Tibial nerve (tissue), 4 donors: ENCODE measurements around the gene TJP2.

ENCODE experiments used
- EP300 ChIP-seq, 2 donors: sonication (generic); formaldehyde crosslinking; IDR thresholded peaks; one replicate each; pipeline ENCODE4 v1.6.1; 2017; ENCODE audit warnings: antibody characterized with exemption in 2 of 2, mild to moderate bottlenecking in 1 of 2
- TF ChIP-seq, protein P1 (sequence below), 5 experiments: fragments of 200-600 bp in 3 of 5; fragments of 450-650 bp in 2 of 5; sonication (generic) in 3 of 5; IDR thresholded peaks; one replicate each; pipeline ENCODE4 v1.5.1; 2016 to 2019; ENCODE audit warnings: antibody characterized with exemption in 5 of 5, mild to moderate bottlenecking in 3 of 5, moderate library complexity in 2 of 5

- TF ChIP-seq EP300 (IDR thresholded peaks at IDR 0.05), result no peak
- TF ChIP-seq, protein P1, sequence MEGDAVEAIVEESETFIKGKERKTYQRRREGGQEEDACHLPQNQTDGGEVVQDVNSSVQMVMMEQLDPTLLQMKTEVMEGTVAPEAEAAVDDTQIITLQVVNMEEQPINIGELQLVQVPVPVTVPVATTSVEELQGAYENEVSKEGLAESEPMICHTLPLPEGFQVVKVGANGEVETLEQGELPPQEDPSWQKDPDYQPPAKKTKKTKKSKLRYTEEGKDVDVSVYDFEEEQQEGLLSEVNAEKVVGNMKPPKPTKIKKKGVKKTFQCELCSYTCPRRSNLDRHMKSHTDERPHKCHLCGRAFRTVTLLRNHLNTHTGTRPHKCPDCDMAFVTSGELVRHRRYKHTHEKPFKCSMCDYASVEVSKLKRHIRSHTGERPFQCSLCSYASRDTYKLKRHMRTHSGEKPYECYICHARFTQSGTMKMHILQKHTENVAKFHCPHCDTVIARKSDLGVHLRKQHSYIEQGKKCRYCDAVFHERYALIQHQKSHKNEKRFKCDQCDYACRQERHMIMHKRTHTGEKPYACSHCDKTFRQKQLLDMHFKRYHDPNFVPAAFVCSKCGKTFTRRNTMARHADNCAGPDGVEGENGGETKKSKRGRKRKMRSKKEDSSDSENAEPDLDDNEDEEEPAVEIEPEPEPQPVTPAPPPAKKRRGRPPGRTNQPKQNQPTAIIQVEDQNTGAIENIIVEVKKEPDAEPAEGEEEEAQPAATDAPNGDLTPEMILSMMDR (IDR thresholded peaks at IDR 0.05), result no peak
These were observed 8.5 kb upstream of the TJP2 start for GRCh38 chr9:69165581-69165980.
